ENCODE measurements around the gene CRTC1. TPM values are rescaled to one million over a fixed set of nuclear protein-coding genes. Genes with fewer than 3 reads are reported as not detected.

CRTC1 gene
- polyA plus RNA-seq (ENCODE audit: low read depth in 6 of 6), result 1 to 10 TPM in 5 of 6 donors, not detected in 1; 1.4 to 2.4 (median 1.4) TPM

GRCh38 chr19:18683109-18683957 is at the start of gene CRTC1:
CRTC1 (plus strand) TSS chr19:18683680; CDS start chr19:18683703, 23 bp downstream.
- peak within 1 kb of the TSS; percentile 69 to 96 (median 91) for H3K27ac Mint-ChIP-seq
- H3K4me1 Mint-ChIP-seq, result peaks cover 16 to 53% (median 49%) of the 10 kb centered on the region in 3 donors
- no peaks in the 10 kb centered on the region for H3K9me3 Mint-ChIP-seq
- H3K4me3 Mint-ChIP-seq, result peak within 1 kb of the TSS; percentile 80 to 97 (median 88)
- H3K27me3 Mint-ChIP-seq, result peaks cover 0 to 2% (median 0%) of the 10 kb centered on the region in 3 donors
- DNase-seq, result peak; percentile 95
- no peaks in the 10 kb centered on the region for H3K36me3 Mint-ChIP-seq
- peak; percentile 80 to 86 for ATAC-seq (ENCODE audit: low read depth in 2 of 2)

GRCh38 chr19:18634612-18635297 is 48.7 kb upstream of the CRTC1 start:
- Mint-ChIP-seq H3K9me3 (no peaks in the 10 kb centered on the region), H3K4me1 (peaks cover 28 to 39% (median 29%) of the 10 kb centered on the region in 3 donors), H3K36me3 (no peaks in the 10 kb centered on the region), H3K27ac (peak overlapping the region in 1 of 6 donors; percentile 43), H3K27me3 (peaks cover 4 to 11% (median 10%) of the 10 kb centered on the region in 3 donors), H3K4me3 (peak overlapping the region in 4 of 8 donors; percentile 2 to 95 (median 63))
- DNase-seq (no peak), ATAC-seq (ENCODE audit: low read depth in 2 of 2) (no peak)

- ATAC-seq (ENCODE audit: low read depth in 2 of 2), result no peak
- H3K4me3 Mint-ChIP-seq, result peak overlapping the region; percentile 91 to 96 (median 94)
- H3K27ac Mint-ChIP-seq, result peak overlapping the region; percentile 90 to 98 (median 96)
- H3K27me3 Mint-ChIP-seq, result peaks cover 0 to 6% (median 5%) of the 10 kb centered on the region in 3 donors
- H3K36me3 Mint-ChIP-seq, result no peaks in the 10 kb centered on the region
- DNase-seq, result no peak
- H3K9me3 Mint-ChIP-seq, result no peaks in the 10 kb centered on the region
- H3K4me1 Mint-ChIP-seq, result peaks cover 27 to 39% (median 28%) of the 10 kb centered on the region in 3 donors
These were observed 47.7 kb upstream of the CRTC1 start for GRCh38 chr19:18635831-18636182.

GRCh38 chr19:18636183-18636968 is 47.1 kb upstream of the CRTC1 start:
- ATAC-seq (ENCODE audit: low read depth in 2 of 2) (peak; percentile 81 to 83), DNase-seq (peak; percentile 97)
- Mint-ChIP-seq H3K4me3 (peak overlapping the region; percentile 91 to 96 (median 94)), H3K4me1 (peaks cover 27 to 39% (median 28%) of the 10 kb centered on the region in 3 donors), H3K27me3 (peaks cover 0 to 6% (median 5%) of the 10 kb centered on the region in 3 donors), H3K36me3 (no peaks in the 10 kb centered on the region), H3K9me3 (no peaks in the 10 kb centered on the region), H3K27ac (peak overlapping the region; percentile 90 to 98 (median 96))

- H3K36me3 Mint-ChIP-seq, result no peaks in the 10 kb centered on the region
- H3K4me3 Mint-ChIP-seq, result peak within 1 kb of the TSS; percentile 91 to 96 (median 94)
- H3K27ac Mint-ChIP-seq, result peak within 1 kb of the TSS; percentile 90 to 98 (median 96)
- H3K9me3 Mint-ChIP-seq, result no peaks in the 10 kb centered on the region
- no peak for DNase-seq
- H3K4me1 Mint-ChIP-seq, result peaks cover 27 to 43% (median 28%) of the 10 kb centered on the region in 3 donors
- H3K27me3 Mint-ChIP-seq, result peaks cover 0 to 6% (median 5%) of the 10 kb centered on the region in 3 donors
- no peak for ATAC-seq (ENCODE audit: low read depth in 2 of 2)
These were observed 46.4 kb upstream of the CRTC1 start, which contains the start of gene KLHL26 for GRCh38 chr19:18636969-18637629. KLHL26 (plus strand) TSS chr19:18637028; CDS start chr19:18637055, 27 bp downstream.

GRCh38 chr19:18637673-18638630 is 45.5 kb upstream of the CRTC1 start:
- Mint-ChIP-seq H3K27me3 (peaks cover 0 to 6% (median 5%) of the 10 kb centered on the region in 3 donors), H3K9me3 (no peaks in the 10 kb centered on the region), H3K27ac (peak overlapping the region in 5 of 6 donors; percentile 72 to 94 (median 88)), H3K4me1 (peaks cover 27 to 44% (median 28%) of the 10 kb centered on the region in 3 donors), H3K4me3 (peak overlapping the region; percentile 91 to 96 (median 94)), H3K36me3 (no peaks in the 10 kb centered on the region)
- DNase-seq (no peak), ATAC-seq (ENCODE audit: low read depth in 2 of 2) (no peak)

- no peak for ATAC-seq (ENCODE audit: low read depth in 2 of 2)
- no peaks in the 10 kb centered on the region for H3K36me3 Mint-ChIP-seq
- H3K4me3 Mint-ChIP-seq, result peak overlapping the region in 2 of 8 donors; percentile 72 to 73
- peak overlapping the region in 2 of 6 donors; percentile 18 to 90 for H3K27ac Mint-ChIP-seq
- no peaks in the 10 kb centered on the region for H3K9me3 Mint-ChIP-seq
- DNase-seq, result no peak
- peaks cover 0 to 2% (median 0%) of the 10 kb centered on the region in 3 donors for H3K27me3 Mint-ChIP-seq
- peaks cover 33 to 58% (median 34%) of the 10 kb centered on the region in 3 donors for H3K4me1 Mint-ChIP-seq
These were observed 43.7 kb upstream of the CRTC1 start for GRCh38 chr19:18639706-18640243.

GRCh38 chr19:18644196-18645034 is 39.1 kb upstream of the CRTC1 start:
- DNase-seq (no peak), ATAC-seq (ENCODE audit: low read depth in 2 of 2) (peak; percentile 82 to 90)
- Mint-ChIP-seq H3K4me1 (peaks cover 25 to 52% (median 44%) of the 10 kb centered on the region in 3 donors), H3K27me3 (no peaks in the 10 kb centered on the region), H3K9me3 (no peaks in the 10 kb centered on the region), H3K36me3 (no peaks in the 10 kb centered on the region), H3K27ac (peak overlapping the region in 2 of 6 donors; percentile 67 to 84), H3K4me3 (peak overlapping the region in 4 of 8 donors; percentile 15 to 65 (median 35))

GRCh38 chr19:18645035-18645511 is 38.4 kb upstream of the CRTC1 start:
- Mint-ChIP-seq H3K4me3 (peak overlapping the region in 2 of 8 donors; percentile 12 to 40), H3K9me3 (no peaks in the 10 kb centered on the region), H3K4me1 (peaks cover 32 to 56% (median 51%) of the 10 kb centered on the region in 3 donors), H3K36me3 (no peaks in the 10 kb centered on the region), H3K27me3 (no peaks in the 10 kb centered on the region), H3K27ac (no peak overlapping the region)
- ATAC-seq (ENCODE audit: low read depth in 2 of 2), result no peak
- DNase-seq, result no peak

GRCh38 chr19:18646535-18647370 is 36.7 kb upstream of the CRTC1 start:
- Mint-ChIP-seq H3K4me3 (peak overlapping the region in 3 of 8 donors; percentile 15 to 78 (median 39)), H3K4me1 (peaks cover 35 to 64% (median 58%) of the 10 kb centered on the region in 3 donors), H3K9me3 (no peaks in the 10 kb centered on the region), H3K27me3 (no peaks in the 10 kb centered on the region), H3K36me3 (no peaks in the 10 kb centered on the region), H3K27ac (peak overlapping the region in 3 of 6 donors; percentile 47 to 75 (median 47))
- ATAC-seq (ENCODE audit: low read depth in 2 of 2) (no peak), DNase-seq (no peak)
